SJCRH30 (cell line): ENCODE data around the gene ADGRD1. TPM values are rescaled to one million over a fixed set of nuclear protein-coding genes. Genes with fewer than 3 reads are reported as not detected.
"Not testable (repeated sequence)": the region's sequence is repeated elsewhere in the genome, so short reads cannot be mapped to it uniquely, and the experiment has no call there.

Source experiments
- DNase-seq, 2 experiments: peaks; one replicate each; pipeline ENCODE4 v3.0.0-alpha.2; 2015 to 2020
- H3K27ac ChIP-seq: fragments of 250-450 bp; sonication (Bioruptor Pico); 2 replicates; pipeline ENCODE4 v1.5.1; 2020; ENCODE audit warnings: mild to moderate bottlenecking, moderate library complexity
- H3K27me3 ChIP-seq: fragments of 250-450 bp; sonication (Bioruptor Pico); 2 replicates; pipeline ENCODE4 v1.5.1; 2020; ENCODE audit warnings: mild to moderate bottlenecking, moderate library complexity
- H3K36me3 ChIP-seq: fragments of 250-450 bp; sonication (Bioruptor Pico); 2 replicates; pipeline ENCODE4 v1.5.1; 2020; ENCODE audit warnings: mild to moderate bottlenecking, moderate library complexity
- H3K4me1 ChIP-seq: fragments of 250-450 bp; sonication (Bioruptor Pico); 2 replicates; pipeline ENCODE4 v1.5.1; 2020; ENCODE audit warnings: mild to moderate bottlenecking, moderate library complexity
- H3K4me3 ChIP-seq: fragments of 250-450 bp; sonication (Bioruptor Pico); 2 replicates; pipeline ENCODE4 v1.5.1; 2020; ENCODE audit warnings: mild to moderate bottlenecking, moderate library complexity
- H3K9me3 ChIP-seq: fragments of 250-450 bp; sonication (Bioruptor Pico); replicated peaks from 2 replicates; pipeline ENCODE4 v1.5.1; 2020; ENCODE audit warnings: mild to moderate bottlenecking, moderate library complexity
- total RNA-seq: library from RNA; depleted of rRNA; stranded (reverse); fragments of >200 nt; shearing (Covaris generic); gene quantifications from 2 replicates; pipeline ENCODE4 v1.2.3, GENCODE V29; 2014

The ADGRD1 gene
- total RNA-seq, 1 experiment from 2014 or later: 0.36 TPM

- H3K4me1 ChIP-seq: no peaks in the 10 kb centered on the region
- no peaks in the 10 kb centered on the region for H3K36me3 ChIP-seq
- no peak for DNase-seq
- H3K9me3 ChIP-seq: no peaks in the 10 kb centered on the region
- peaks cover 12% of the 10 kb centered on the region; the same call in 1 of the 2 replicates for H3K27me3 ChIP-seq
- H3K27ac ChIP-seq: no peak overlapping the region
- no peak overlapping the region for H3K4me3 ChIP-seq
Measured at GRCh38 chr12:131066886-131067490, 113.3 kb downstream of the ADGRD1 start.

GRCh38 chr12:131067981-131068851, 114.5 kb downstream of the ADGRD1 start:
- H3K4me3 ChIP-seq: no peak overlapping the region
- H3K27ac ChIP-seq: no peak overlapping the region
- H3K4me1 ChIP-seq: no peaks in the 10 kb centered on the region
- no peaks in the 10 kb centered on the region for H3K9me3 ChIP-seq
- H3K36me3 ChIP-seq: no peaks in the 10 kb centered on the region
- no peak for DNase-seq
- peaks cover 12% of the 10 kb centered on the region; the same call in 1 of the 2 replicates for H3K27me3 ChIP-seq

- not testable (repeated sequence) for H3K4me1 ChIP-seq, H3K9me3 ChIP-seq, H3K36me3 ChIP-seq, H3K27ac ChIP-seq, H3K4me3 ChIP-seq, DNase-seq
- peaks cover 11% of the 10 kb centered on the region; the same call in 1 of the 2 replicates for H3K27me3 ChIP-seq
Measured at GRCh38 chr12:131068926-131069720, 115.4 kb downstream of the ADGRD1 start.

- not testable (repeated sequence) for H3K27ac ChIP-seq, H3K4me3 ChIP-seq, DNase-seq, H3K9me3 ChIP-seq, H3K36me3 ChIP-seq, H3K27me3 ChIP-seq, H3K4me1 ChIP-seq
Measured at GRCh38 chr12:131070136-131070535, 116.4 kb downstream of the ADGRD1 start.

GRCh38 chr12:131070668-131071067, 117.0 kb downstream of the ADGRD1 start:
- not testable (repeated sequence) for H3K4me1 ChIP-seq, H3K36me3 ChIP-seq, H3K27me3 ChIP-seq, H3K27ac ChIP-seq, H3K4me3 ChIP-seq, DNase-seq, H3K9me3 ChIP-seq

- not testable (repeated sequence) for H3K36me3 ChIP-seq, H3K4me1 ChIP-seq, H3K27ac ChIP-seq, H3K4me3 ChIP-seq, H3K9me3 ChIP-seq, H3K27me3 ChIP-seq, DNase-seq
Measured at GRCh38 chr12:131071234-131071820, 117.6 kb downstream of the ADGRD1 start.

GRCh38 chr12:131071950-131072349, 118.2 kb downstream of the ADGRD1 start:
- not testable (repeated sequence) for H3K36me3 ChIP-seq, H3K27ac ChIP-seq, DNase-seq, H3K27me3 ChIP-seq, H3K9me3 ChIP-seq, H3K4me1 ChIP-seq, H3K4me3 ChIP-seq

- Histone ChIP-seq H3K36me3 (no peaks in the 10 kb centered on the region), H3K9me3 (no peaks in the 10 kb centered on the region), H3K4me3 (no peak overlapping the region), H3K27ac (no peak overlapping the region), H3K4me1 (no peaks in the 10 kb centered on the region), H3K27me3 (no peaks in the 10 kb centered on the region)
- no peak for DNase-seq
Measured at GRCh38 chr12:131072451-131073230, 118.9 kb downstream of the ADGRD1 start.

GRCh38 chr12:131074221-131075083, 120.7 kb downstream of the ADGRD1 start:
- Histone ChIP-seq H3K27me3 (no peaks in the 10 kb centered on the region), H3K27ac (no peak overlapping the region), H3K4me1 (no peaks in the 10 kb centered on the region), H3K9me3 (no peaks in the 10 kb centered on the region), H3K36me3 (no peaks in the 10 kb centered on the region), H3K4me3 (no peak overlapping the region)
- DNase-seq: no peak

- Histone ChIP-seq H3K27me3 (no peaks in the 10 kb centered on the region), H3K9me3 (no peaks in the 10 kb centered on the region), H3K4me1 (no peaks in the 10 kb centered on the region), H3K4me3 (no peak overlapping the region), H3K27ac (no peak overlapping the region), H3K36me3 (no peaks in the 10 kb centered on the region)
- DNase-seq: no peak
Measured at GRCh38 chr12:131075194-131075593, 121.5 kb downstream of the ADGRD1 start.

- no peak for DNase-seq
- Histone ChIP-seq H3K4me1 (no peaks in the 10 kb centered on the region), H3K36me3 (no peaks in the 10 kb centered on the region), H3K27me3 (no peaks in the 10 kb centered on the region), H3K4me3 (no peak overlapping the region), H3K27ac (no peak overlapping the region), H3K9me3 (no peaks in the 10 kb centered on the region)
Measured at GRCh38 chr12:131075611-131076010, 121.9 kb downstream of the ADGRD1 start.

- no peak overlapping the region for H3K27ac ChIP-seq
- H3K27me3 ChIP-seq: no peaks in the 10 kb centered on the region
- no peak for DNase-seq
- no peaks in the 10 kb centered on the region for H3K36me3 ChIP-seq
- H3K9me3 ChIP-seq: no peaks in the 10 kb centered on the region
- H3K4me3 ChIP-seq: no peak overlapping the region
- H3K4me1 ChIP-seq: no peaks in the 10 kb centered on the region
Measured at GRCh38 chr12:131076296-131076695, 122.6 kb downstream of the ADGRD1 start.
